Measurements from ENCODE around the gene NEMP2.

The NEMP2 gene

DNA sequence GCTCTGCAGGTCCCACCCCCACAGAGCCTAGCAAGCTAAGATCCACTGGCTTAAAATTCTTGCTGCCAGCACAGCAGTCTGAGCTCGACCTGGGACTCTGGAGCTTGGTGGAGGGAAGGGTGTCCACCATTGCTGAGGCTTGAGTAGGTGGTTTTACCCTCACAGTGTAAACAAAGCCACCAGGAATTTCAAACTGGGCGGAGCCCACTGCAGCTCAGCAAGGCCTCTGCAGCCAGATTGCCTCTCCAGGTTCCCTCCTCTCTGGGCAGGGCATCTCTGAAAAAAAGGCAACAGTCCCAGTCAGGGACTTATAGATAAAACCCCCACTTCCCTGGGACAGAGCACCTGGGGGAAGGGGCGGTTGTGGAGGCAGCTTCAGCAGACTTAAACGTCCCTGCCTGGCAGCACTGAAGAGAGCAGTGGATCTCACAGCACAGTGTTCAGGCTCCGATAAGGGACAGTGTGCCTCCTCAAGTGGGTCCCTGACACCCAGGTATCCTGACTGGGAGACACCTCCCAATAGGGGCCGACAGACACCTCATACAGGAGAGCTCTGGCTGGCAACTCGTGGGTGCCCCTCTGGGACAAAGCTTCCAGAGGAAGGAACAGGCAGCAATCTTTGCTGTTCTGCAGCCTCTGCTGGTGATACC, 20.0 kb upstream of the NEMP2 start:
- DNase-seq (ENCODE audit: low read depth): no peak

DNA sequence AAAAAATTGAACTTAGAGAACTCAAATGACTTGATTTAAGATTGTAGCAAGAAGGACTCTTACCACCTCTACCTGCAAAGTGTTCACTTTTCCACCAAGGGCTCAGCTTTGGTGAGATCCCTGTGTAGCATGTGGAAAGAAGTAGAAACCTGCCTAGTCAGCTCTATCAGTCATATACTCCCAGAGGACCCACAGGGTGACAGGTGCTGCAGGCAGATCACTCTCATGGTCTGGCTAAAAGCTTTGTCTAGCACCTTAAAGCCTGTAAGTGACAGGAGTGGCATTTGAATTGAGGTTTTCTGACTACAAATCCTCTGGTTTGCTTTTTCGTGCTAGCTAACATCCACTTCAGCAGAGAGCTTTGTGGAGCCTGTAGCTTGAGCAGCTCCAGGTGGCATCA, 18.7 kb upstream of the NEMP2 start:
- no peak for DNase-seq (ENCODE audit: low read depth)

DNA sequence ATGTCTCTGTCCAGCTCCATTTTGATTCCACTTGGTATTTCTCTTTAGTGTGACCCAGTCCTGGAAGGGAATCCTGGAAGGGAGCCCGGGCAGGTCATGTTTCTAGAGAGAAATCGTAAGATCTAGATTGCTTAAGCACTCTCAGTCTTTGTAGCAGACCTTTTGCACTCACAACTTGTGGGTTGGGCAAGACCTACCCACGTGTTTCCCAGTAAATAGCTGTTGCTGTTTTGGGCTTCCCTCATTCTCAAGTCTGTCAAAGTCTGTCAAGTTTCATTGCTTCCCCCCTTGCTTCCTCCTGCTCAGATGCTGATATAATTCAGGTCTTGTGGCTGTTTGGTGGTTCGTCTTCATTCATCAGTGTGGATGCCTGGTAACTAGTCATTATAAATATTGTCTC, 17.4 kb upstream of the NEMP2 start:
- no peak for DNase-seq (ENCODE audit: low read depth)

DNA sequence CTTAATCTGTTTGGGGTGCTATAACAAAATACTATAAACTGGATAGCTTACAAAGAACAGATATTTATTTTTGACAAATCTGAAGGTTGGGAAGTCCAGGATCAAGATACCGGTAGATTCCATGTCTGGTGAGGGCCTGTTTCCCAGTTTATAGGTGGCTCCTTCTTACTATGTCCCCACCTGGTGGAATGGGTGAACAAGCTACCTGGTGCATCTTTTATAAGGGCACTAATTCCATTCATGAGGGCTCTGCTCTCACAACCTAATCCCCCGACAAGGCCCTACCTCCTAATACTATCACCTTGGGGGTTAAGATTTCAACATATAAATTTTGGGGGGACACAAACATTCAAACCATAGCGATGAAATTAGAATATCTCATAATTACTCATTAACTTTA, 15.6 kb upstream of the NEMP2 start:
- DNase-seq (ENCODE audit: low read depth): no peak

DNA sequence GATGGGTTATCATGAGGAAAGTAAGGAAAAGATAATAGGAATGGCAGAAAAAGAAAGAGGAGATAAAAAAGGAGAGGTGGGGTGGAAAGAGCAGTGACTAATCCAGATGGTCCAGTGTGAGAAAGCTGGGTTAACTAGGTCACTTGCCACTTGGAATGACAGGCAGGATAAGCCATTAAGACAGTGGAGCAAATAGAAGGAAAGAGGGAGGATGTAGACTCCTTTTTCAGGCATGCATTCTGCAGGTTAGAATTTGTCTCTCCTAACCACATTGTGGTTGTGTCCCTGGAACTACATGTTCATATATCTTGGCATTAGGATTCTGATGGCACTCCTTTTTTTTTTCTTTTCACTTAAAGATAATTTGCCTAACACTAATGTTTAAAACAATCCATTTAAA, 13.4 kb upstream of the NEMP2 start:
- no peak for DNase-seq (ENCODE audit: low read depth)

DNA sequence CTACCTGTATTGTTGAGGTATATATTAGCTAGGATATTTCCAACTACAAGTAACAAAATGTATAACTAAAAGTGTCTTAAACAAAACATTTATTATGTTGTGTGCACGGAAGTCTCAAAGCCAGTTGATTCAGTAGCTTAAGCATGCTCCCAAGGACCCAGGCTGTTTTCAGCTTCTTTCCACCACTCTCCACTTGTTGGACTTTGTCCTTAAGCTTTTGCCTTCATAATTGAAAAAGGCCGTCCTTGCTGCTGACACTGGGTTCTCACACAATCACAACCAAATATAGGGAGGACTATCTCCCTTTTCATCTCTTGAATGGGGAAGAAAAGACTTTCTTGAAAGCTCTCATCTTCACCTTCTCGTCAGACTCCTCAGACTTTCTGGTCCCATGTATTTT, 12.2 kb upstream of the NEMP2 start:
- no peak for DNase-seq (ENCODE audit: low read depth)

DNA sequence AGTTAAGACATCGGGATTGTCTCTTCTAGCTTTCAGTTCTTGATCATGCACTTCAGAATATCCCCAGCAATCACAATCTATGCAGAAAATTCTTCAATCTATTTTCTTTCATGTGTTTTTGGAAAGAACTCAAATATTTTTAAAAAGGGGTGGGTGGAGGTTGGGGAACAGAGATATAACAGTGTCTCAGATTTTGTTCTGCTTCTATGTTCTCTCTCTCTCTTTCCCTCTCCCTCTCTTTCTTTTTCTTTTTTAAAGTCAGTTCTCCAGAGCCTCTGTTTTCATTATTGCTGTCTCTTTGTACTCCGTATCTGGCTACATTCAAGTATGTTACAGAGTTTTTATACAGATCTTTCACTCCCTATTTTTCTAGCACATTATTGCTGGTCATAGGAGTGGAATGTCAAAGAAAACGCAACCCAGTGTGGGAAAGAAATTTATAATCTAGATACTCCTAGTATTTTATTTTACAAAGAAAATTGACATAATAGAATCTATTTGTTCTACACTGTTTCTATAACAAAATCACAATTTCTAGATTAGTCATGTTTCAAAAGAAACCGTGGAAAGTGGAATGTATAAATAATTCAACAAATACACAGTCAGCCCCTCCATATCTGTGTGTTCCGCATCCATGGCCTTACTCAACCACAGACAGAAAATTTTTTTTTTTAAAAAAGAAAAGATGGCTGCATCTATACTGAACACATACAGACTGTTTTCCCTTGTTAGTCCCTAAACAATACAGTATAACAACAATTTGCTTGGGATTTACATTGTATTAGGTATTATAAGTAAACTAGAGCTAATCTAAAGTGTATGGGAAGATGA, 11.2 kb upstream of the NEMP2 start:
- DNase-seq (ENCODE audit: low read depth): no peak

DNA sequence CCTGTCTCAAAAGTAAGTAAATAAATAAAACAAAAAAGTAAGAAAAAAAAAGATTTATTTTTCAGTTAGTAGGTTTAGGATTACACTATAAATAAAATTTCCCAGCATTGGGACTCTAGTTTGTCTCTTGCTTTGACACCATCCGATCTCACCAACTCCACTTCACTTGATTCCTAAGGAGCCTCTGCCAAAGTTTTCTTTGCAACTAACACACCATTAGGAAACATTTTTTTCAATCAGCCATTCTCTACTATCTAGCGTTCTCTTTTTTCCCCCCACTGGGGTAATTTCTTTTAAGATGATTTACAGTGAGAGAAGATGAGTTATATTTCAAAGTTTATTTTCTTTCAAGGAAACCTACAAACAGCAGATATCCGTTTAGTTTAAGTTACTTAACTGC, 10.6 kb upstream of the NEMP2 start:
- DNase-seq (ENCODE audit: low read depth): no peak

DNA sequence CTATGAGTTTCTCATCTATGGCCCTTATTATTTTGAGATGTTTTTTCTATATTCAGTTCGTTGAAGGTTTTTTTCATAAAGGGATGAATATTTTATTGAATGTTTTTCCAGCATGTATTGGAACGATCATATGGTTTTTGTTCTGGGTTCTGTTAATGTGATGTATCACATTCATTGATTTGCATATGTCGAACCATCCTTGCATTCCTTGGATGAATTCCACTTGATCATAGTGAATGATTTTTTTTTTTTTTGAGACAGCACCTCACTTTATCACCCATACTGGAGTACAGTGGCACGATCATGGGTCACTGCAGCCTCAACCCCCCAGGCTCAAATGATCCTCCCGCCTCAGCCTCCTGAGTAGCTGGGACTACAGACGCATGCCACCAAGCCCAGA, 5.5 kb upstream of the NEMP2 start:
- DNase-seq (ENCODE audit: low read depth): no peak

DNA sequence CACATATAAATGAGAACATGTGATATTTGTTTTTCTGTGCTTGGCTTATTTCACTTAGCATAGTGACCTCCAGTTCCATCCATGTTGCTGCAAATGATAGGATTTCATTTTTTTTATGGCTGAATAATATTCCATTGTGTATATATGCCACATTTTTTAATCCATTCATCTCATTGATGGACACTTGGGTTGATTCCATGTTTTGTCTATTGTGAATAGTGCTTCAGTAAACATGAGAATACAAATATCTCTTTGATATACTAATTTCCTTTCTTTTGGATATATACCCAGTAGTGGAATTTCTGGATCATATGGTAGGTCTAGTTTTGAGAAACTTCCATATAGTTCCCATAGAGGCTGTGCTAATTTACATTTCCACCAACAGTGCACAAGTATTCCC, 3.7 kb upstream of the NEMP2 start:
- no peak for DNase-seq (ENCODE audit: low read depth)

DNA sequence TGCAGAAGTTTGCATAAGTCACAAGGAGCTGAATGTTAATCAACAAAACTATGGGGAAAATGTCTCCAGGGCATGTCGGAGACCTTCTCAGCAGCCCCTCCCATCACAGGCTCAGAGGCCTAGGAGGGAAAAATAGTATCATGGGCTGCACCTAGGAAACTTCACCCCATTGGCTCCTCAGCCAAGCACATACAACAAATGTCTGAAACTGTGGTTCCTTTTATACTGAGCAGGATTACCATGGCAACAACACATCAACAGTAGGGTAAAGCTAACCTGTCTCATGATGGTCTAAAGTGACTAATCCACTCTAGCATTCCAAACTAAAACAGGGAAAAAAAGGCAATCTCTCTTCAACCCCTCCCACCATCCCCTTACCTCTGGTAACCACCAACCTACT, 3.2 kb upstream of the NEMP2 start:
- DNase-seq (ENCODE audit: low read depth): no peak

DNA sequence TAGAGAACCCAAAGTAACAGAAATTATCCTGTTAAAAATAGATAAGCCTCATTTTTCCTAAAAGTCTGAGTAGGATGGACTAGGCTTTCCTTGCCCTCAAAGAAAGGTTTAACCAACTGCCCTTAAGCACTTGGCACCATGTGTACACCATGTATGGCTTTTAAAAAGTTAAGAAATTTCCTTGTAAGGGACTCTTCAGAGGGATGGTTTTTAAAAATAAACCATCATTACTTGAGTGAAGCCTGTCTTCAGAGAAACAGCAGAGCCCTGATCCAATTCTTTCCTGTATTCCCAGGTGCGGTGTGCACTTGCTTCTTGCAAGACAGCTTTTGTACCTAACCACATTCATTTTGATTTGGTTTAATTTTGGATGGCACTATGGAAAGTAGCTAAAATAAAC, 1.1 kb upstream of the NEMP2 start:
- no peak for DNase-seq (ENCODE audit: low read depth)

DNA sequence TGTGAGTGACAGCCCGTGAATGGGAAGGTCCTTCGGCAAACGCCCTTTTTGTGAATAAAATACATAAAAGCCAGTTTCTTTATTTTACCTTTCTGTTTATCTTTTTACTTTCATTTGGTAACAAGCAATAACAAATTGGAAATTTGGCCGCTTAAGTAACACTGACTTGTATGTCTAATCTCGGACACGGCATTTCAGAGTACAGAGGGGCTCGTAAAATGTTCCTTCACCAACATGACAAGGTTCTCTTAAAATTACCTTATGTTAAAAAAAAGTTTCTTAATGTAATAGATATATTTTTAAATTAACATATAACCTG, 558 bp upstream of the NEMP2 start:
- no peak for DNase-seq (ENCODE audit: low read depth)

DNA sequence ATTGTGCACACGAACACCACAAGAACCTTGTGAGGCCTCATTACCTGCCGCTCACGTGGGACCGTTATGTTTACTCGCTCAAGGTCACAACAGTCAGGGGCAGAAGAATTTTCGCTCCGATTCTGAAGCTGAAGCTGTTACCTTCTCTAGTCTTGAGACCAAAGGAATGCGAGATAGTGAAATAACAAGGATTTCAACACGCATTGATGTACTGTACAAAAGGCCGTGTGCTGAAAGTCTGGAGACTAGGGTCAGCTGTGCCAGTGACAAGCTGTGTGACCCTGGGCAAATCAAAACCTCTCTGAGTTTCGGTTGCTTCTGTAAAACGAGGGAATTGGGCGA, 583 bp downstream of the NEMP2 start:
- no peak for DNase-seq (ENCODE audit: low read depth)

DNA sequence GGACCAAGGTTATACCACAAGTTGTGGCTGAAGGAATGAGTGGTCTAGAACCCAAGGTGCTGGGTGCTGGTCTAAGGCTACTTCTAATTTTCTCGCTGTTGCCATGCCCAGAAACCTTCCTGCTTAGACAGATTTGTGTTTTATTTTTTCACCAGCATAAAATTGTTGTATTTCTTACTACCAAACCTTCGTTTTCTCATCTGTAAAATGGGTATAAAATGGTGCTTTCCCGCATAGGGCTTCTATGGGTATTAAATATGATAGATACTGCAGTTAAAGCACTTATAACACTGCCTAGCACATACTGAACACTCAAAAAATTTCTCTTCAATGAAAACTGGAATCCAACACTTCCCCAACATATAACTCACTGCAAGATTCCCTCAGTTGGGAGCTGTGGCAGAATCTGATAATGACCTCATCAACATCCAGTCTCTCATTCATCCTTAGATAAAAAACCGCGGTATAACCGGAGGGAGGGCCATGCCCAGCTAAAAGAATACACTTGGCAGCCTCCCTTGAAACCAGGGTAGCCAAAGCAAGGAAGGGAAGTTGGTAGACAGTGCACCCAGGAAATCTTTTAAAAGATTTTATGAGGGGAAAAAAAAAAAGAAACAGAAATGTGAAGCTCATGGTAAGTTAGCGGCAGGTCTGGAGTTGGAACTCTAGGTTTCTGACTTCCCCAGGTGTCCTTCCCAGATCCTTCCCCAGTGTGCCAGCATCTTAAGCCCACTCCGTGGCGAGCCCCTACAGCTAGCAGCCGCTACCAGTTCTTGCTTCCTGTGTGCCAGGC, 1.2 kb downstream of the NEMP2 start:
- no peak for DNase-seq (ENCODE audit: low read depth)

DNA sequence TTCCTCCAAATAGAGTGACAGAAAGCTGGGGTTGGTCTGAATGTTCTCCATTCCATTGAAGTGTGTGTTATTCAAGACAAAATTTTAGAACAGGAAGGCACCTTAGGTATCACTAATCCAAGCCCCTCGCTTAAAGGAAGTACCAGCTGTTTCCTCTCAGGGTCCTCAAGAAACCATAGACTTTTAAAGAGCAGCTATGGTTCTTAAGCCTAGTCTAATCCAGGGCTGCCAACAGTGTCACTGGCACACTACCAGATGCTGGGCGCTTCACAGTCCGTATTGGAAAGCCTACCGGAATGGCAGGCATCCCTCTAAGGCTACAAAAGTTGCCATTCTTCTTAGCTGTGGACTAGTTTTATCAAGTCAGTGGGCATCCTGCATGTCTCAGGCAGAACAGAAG, 1.9 kb downstream of the NEMP2 start:
- DNase-seq (ENCODE audit: low read depth): no peak

DNA sequence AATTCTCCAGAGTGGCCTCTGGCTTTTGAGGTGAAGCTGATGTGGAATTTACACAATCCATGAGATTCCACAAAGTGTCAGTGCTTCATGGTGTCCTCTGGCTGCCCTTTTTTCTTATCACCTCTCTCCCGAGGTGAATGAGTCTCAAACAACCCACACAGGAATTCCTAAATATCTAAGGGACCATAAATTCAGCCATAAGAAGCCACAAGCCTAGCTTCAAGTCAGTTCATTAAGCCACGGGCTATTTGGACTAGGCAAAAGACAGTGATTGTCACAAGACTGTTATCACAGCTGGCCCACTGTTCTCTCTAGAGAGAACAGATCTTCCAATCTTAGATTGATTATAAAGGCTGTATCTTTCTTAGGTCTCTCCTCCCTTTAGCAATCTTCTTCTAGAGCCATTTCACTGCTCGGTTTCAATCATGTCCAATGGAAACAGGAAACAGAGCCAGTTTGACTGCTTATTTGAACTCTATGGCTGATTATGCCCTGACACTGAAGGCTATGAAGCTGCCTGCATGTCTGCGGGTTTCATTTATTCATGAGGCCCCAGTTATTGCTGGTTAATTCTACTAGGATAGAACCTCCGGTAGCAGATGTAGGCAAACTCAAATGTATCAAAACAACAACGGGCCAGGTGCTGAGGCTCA, 4.1 kb downstream of the NEMP2 start:
- no peak for DNase-seq (ENCODE audit: low read depth)

DNA sequence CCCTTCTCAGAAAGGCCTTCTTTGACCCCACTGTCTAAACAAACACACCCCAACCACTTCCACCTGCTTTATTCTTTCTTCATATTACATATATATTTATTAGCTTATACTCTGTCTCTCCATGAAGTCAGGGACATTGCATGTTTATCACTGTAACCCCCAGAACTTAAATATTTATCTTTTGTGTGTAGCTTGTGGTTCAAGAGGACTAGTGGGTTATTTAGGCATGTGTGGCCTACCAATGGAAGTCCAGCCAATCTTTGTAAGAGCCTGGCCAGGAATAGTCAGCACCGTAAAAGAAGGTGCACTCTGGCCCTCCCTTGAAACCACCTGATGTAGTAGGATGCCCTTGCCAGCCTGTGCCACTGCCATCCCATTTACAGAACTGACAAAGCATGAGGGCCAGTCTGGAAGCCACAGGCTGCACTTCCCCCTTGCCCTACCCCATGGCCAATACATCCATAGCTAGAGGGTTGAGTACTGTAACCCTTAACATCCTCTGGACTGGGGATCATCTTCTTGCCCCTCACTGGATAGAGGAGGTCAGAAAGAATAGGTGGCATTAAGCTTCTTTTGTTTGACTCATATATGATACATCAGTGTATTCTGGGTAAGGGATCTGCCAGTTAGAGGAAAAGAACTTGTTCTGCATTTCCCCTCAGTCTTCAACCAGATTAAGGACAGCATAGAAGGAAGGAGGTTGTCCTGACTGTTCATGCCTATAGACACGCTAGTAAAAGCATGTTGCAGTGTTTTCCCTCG, 4.9 kb downstream of the NEMP2 start:
- DNase-seq (ENCODE audit: low read depth): no peak

DNA sequence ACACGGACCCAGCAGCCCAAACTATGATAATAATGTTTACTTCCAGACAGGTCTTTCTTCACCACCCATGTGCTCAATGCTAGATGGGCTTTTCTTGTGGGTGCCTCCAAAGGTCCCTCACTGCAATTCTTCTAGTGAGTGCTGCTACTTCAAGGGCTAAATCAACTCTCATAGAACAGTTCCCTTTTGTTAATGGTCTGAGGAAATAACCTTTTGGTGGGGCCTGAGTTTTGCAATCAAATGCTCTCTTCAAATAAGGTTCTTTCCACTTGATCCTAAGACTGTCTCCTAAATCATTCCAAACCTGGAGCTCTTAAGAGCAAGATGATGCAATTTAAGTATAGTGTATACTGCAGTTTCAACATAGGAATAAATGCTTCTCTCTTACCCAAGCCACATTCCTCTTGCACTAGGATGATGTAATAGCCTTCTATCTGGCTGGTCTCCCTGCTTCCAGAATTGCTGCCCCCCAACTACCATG, 6.0 kb downstream of the NEMP2 start:
- no peak for DNase-seq (ENCODE audit: low read depth)

DNA sequence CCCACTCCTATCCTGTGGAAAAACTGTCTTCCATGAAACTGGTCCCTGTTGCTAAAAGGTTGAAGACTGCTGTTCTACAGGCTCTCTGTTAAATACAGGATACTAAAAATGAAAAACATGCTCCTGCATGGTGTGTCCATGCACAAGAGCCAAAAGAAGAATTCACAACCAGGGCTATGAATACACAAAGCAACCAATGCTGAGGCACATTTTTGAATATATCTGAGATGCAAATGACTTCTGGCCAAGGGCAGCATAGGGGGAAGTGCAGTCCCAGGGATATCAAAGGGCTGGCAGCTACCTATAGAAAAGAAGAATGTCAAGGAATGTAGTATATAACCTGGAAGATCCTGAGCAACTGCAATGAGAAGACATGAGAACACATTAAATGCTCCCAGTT, 6.6 kb downstream of the NEMP2 start:
- no peak for DNase-seq (ENCODE audit: low read depth)

DNA sequence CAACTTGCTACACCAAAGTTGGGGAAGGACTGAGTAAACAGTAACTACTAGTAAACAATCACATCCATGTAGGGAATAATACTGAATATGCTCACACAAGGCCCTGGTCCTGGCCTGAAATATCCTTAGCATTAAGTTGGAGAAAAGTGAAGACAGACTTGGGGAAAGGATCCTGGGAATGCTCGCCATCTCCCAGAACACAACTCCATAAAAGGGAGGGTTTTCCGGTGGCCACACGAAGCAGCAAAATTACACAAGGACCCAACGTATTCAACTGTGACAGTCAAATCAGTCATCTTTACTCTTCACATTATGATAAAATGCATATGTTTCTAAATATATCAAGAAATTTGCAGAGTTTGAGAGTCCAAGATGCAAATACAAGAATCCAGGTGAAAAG, 7.3 kb downstream of the NEMP2 start:
- no peak for DNase-seq (ENCODE audit: low read depth)

DNA sequence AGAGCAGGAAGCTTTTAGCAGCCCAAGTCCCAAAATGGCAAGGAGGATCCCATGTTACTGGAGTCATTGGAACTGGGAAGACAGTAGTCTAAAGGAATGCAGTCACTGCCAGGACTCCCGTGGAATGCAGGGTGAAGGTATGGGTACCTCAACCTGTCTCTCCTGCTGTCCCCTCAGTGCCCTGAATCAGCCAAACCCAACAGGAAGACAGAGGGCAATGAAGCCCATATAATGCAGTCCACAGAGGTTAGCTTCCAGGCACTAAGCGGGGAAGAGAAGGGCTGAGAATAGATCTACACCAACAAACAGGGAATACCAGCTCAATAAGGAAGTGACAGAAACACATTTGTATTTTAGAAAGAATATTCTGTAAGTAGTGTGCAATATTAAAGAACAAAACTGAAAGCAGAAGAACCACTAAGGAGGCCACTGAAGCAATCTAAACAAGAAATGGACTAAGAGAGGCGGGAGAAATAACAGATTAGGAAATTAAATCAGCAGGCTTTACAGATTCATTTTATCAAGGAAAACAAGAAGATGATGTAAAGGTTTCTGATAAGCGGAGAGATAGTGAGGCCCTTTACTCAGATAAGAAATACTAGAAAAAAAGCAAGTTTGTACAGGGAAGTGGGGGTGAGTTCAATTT, 8.3 kb downstream of the NEMP2 start:
- no peak for DNase-seq (ENCODE audit: low read depth)

Measured in stimulated activated CD8-positive, alpha-beta memory T cell treated with anti-CD3 and anti-CD28 coated beads, Interleukin-15, amount 100 ng/mL, for 24 hours (primary cell).